GM12878 (cell line): ENCODE measurements around the gene DYNC1H1.

ENCODE experiments used
- CEBPB ChIP-seq, 2 experiments: fragments of 150-350 bp in 1 of 2; IDR thresholded peaks; 2 replicates each; pipeline ENCODE4 v1.6.1; 2012 to 2014; ENCODE audit warnings: low read depth in 2 of 2, low read length in 2 of 2, borderline replicate concordance in 1 of 2, inconsistent platforms in 1 of 2
- CREB1 ChIP-seq: IDR thresholded peaks from 2 replicates; pipeline ENCODE4 v1.6.1; 2012; ENCODE audit warnings: low read depth, mild to moderate bottlenecking, inconsistent platforms
- EP300 ChIP-seq, 2 experiments: fragments of 150-350 bp in 1 of 2; IDR thresholded peaks; 2 replicates each; pipeline ENCODE4 v1.6.1; 2011 to 2012; ENCODE audit warnings: low read depth in 2 of 2, low read length in 2 of 2, borderline replicate concordance in 1 of 2, improper control_type of control experiment in 1 of 2, inconsistent platforms in 1 of 2; ENCODE audit not compliant: control insufficient read depth in 1 of 2
- IKZF1 ChIP-seq: fragments of 450-650 bp; conservative IDR thresholded peaks from 2 replicates; pipeline ENCODE4 v1.6.1; 2017; ENCODE audit warnings: antibody characterized with exemption, mild to moderate bottlenecking
- JUNB ChIP-seq: IDR thresholded peaks from 2 replicates; pipeline ENCODE4 v1.6.1; 2016; ENCODE audit warnings: antibody characterized with exemption, mild to moderate bottlenecking
- MYC ChIP-seq: IDR thresholded peaks from 2 replicates; pipeline ENCODE4 v1.6.1; 2011; ENCODE audit warnings: mild to moderate bottlenecking, low read length, moderate library complexity, inconsistent platforms; ENCODE audit not compliant: insufficient read depth, insufficient replicate concordance, insufficient read length, severe bottlenecking
- YY1 ChIP-seq: IDR thresholded peaks from 2 replicates; pipeline ENCODE4 v1.6.1; 2011; ENCODE audit warnings: low read depth, mild to moderate bottlenecking, low read length
- TF ChIP-seq, protein P1 (sequence below), 3 experiments: IDR thresholded peaks in 2 of 3; conservative IDR thresholded peaks in 1 of 3; 2 replicates each; pipeline ENCODE4 v1.5.1; 2011; ENCODE audit warnings: low read depth in 3 of 3, low read length in 3 of 3, mild to moderate bottlenecking in 3 of 3, control low read depth in 2 of 3, moderate library complexity in 2 of 3, inconsistent platforms in 1 of 3, mixed read lengths in 1 of 3; ENCODE audit not compliant: control insufficient read depth in 2 of 3, insufficient read depth in 1 of 3; ENCODE audit errors: extremely low read depth in 1 of 3
- TF ChIP-seq, protein P2 (sequence below): fragments of 450-650 bp; IDR thresholded peaks from 2 replicates; pipeline ENCODE4 v1.6.1; 2017; ENCODE audit warnings: mild to moderate bottlenecking
- TF ChIP-seq, protein P3 (sequence below): IDR thresholded peaks from 2 replicates; pipeline ENCODE4 v1.6.1; 2011; ENCODE audit warnings: low read depth, low read length, improper control_type of control experiment, borderline replicate concordance

DNA sequence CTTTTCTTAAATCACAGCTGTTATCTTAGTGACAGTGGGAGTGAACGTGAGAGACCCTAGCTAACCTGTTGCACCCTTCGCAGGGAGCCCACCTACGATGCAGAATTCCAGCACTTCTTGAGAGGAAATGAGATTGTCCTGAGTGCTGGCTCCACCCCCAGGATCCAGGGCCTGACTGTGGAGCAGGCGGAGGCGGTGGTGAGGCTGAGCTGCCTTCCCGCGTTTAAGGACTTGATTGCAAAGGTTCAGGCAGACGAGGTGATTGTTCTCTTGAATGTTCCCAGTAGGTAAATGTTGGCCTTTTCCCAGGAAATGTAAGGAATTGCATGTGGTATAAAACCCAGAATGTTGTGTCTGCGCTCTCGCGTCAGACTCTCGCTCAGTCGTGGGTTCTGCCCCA lies 75.8 kb downstream of the DYNC1H1 start:
- TF ChIP-seq CEBPB (IDR thresholded peaks at IDR 0.05; ENCODE audit: borderline replicate concordance in 1 of 2, low read depth in 2 of 2, low read length in 2 of 2), result no peak
- TF ChIP-seq, protein P1, sequence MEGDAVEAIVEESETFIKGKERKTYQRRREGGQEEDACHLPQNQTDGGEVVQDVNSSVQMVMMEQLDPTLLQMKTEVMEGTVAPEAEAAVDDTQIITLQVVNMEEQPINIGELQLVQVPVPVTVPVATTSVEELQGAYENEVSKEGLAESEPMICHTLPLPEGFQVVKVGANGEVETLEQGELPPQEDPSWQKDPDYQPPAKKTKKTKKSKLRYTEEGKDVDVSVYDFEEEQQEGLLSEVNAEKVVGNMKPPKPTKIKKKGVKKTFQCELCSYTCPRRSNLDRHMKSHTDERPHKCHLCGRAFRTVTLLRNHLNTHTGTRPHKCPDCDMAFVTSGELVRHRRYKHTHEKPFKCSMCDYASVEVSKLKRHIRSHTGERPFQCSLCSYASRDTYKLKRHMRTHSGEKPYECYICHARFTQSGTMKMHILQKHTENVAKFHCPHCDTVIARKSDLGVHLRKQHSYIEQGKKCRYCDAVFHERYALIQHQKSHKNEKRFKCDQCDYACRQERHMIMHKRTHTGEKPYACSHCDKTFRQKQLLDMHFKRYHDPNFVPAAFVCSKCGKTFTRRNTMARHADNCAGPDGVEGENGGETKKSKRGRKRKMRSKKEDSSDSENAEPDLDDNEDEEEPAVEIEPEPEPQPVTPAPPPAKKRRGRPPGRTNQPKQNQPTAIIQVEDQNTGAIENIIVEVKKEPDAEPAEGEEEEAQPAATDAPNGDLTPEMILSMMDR (IDR thresholded peaks at IDR 0.05 in 2 of 3, conservative IDR thresholded peaks at IDR 0.05 in 1 of 3; ENCODE audit: control insufficient read depth in 2 of 3, extremely low read depth in 1 of 3, insufficient read depth in 1 of 3, low read depth in 3 of 3, low read length in 3 of 3), result no peak
- TF ChIP-seq JUNB, result no peak
- TF ChIP-seq IKZF1, result no peak
- TF ChIP-seq CREB1, result no peak
- TF ChIP-seq, protein P2, sequence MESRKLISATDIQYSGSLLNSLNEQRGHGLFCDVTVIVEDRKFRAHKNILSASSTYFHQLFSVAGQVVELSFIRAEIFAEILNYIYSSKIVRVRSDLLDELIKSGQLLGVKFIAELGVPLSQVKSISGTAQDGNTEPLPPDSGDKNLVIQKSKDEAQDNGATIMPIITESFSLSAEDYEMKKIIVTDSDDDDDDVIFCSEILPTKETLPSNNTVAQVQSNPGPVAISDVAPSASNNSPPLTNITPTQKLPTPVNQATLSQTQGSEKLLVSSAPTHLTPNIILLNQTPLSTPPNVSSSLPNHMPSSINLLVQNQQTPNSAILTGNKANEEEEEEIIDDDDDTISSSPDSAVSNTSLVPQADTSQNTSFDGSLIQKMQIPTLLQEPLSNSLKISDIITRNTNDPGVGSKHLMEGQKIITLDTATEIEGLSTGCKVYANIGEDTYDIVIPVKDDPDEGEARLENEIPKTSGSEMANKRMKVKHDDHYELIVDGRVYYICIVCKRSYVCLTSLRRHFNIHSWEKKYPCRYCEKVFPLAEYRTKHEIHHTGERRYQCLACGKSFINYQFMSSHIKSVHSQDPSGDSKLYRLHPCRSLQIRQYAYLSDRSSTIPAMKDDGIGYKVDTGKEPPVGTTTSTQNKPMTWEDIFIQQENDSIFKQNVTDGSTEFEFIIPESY, result no peak
- no peak for TF ChIP-seq YY1
- TF ChIP-seq EP300 (IDR thresholded peaks at IDR 0.05; ENCODE audit: borderline replicate concordance in 1 of 2, control insufficient read depth in 1 of 2, low read depth in 2 of 2, low read length in 2 of 2), result no peak
- TF ChIP-seq, protein P3, sequence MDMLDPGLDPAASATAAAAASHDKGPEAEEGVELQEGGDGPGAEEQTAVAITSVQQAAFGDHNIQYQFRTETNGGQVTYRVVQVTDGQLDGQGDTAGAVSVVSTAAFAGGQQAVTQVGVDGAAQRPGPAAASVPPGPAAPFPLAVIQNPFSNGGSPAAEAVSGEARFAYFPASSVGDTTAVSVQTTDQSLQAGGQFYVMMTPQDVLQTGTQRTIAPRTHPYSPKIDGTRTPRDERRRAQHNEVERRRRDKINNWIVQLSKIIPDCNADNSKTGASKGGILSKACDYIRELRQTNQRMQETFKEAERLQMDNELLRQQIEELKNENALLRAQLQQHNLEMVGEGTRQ, result no peak
- no peak for TF ChIP-seq MYC
